Stomach (tissue), 9 donors: ENCODE results near the gene UBE2D2. TPM values are rescaled to one million over a fixed set of nuclear protein-coding genes. Genes with fewer than 3 reads are reported as not detected.

ENCODE experiments used
- DNase-seq, 2 donors: peaks; one replicate each; pipeline versions ENCODE4 v3.0.0 to v3.0.0-alpha.2; 2013 to 2019
- H3K27ac ChIP-seq, 5 donors: fragments of 200-600 bp in 4 of 5; sonication (generic) in 4 of 5; one replicate each; pipeline ENCODE4 v1.5.1; 2013 to 2019; ENCODE audit warnings: mild to moderate bottlenecking in 1 of 5, moderate library complexity in 1 of 5
- H3K27me3 ChIP-seq, 3 donors: fragments of 200-600 bp; sonication (generic); one replicate each; pipeline ENCODE4 v1.5.1; 2017 to 2019; ENCODE audit warnings: mixed run types in 1 of 3
- H3K36me3 ChIP-seq, 4 donors: fragments of 200-600 bp; sonication (generic); 1 replicate in 3 of 4; 2 replicates in 1 of 4; pipeline ENCODE4 v1.5.1; 2016 to 2019
- H3K4me1 ChIP-seq, 4 donors: fragments of 200-600 bp; sonication (generic); one replicate each; pipeline ENCODE4 v1.5.1; 2016 to 2019
- H3K4me3 ChIP-seq, 4 donors: fragments of 200-600 bp; sonication (generic) in 3 of 4; one replicate each; pipeline ENCODE4 v1.5.1; 2016 to 2019; ENCODE audit warnings: mild to moderate bottlenecking in 1 of 4
- H3K9me3 ChIP-seq, 4 donors: fragments of 200-600 bp; sonication (generic); one replicate each; pipeline ENCODE4 v1.5.1; 2016 to 2019
- EP300 ChIP-seq: sonication (generic); formaldehyde crosslinking; IDR thresholded peaks from one replicate; pipeline ENCODE4 v1.6.1; 2017; ENCODE audit warnings: antibody characterized with exemption
- POLR2A ChIP-seq, 4 donors: fragments of 450-650 bp; IDR thresholded peaks; one replicate each; pipeline ENCODE4 v1.6.1; 2016; ENCODE audit warnings: antibody characterized with exemption in 4 of 4, control low read depth in 2 of 4, mild to moderate bottlenecking in 1 of 4, moderate library complexity in 1 of 4
- POLR2AphosphoS5 ChIP-seq, 3 donors: sonication (generic); formaldehyde crosslinking; IDR thresholded peaks; one replicate each; pipeline ENCODE4 v1.6.1; 2016; ENCODE audit warnings: antibody characterized with exemption in 3 of 3
- WGBS, 5 donors: extraction: QIAGEN DNeasy Blood & Tissue Kit in 3 of 5; methylation state at CpG; one replicate each; pipeline versions ENCODE4 v1.1.5 to v1.1.7; 2013 to 2018; 5-methylcytosine and 5-hydroxymethylcytosine counted together
- intact Hi-C: fragments of 100-400 bp; cut with DNase I; formaldehyde crosslinking; loops from one replicate; pipeline ENCODE4 v1.15.1; 2023; ENCODE audit warnings: low total_unique reads
- polyA plus RNA-seq, 3 donors: library from polyadenylated mRNA; stranded (reverse); fragments of 200-250 nt; gene quantifications; one replicate each; pipeline ENCODE4 v1.2.3, GENCODE V29; 2013
- small RNA-seq, 4 donors: library from RNA; depleted of rRNA; stranded (forward); fragments of <200 nt; gene quantifications; one replicate each; pipeline ENCODE3, GENCODE V24; 2016
- total RNA-seq, 5 donors: library from RNA; depleted of rRNA; stranded (reverse); fragments of >200 nt; gene quantifications; one replicate each; pipeline versions ENCODE4 v1.1.0 to v1.2.3, GENCODE V29; 2014 to 2016
- TF ChIP-seq, protein P1 (sequence below), 7 experiments: fragments of 450-650 bp in 4 of 7; fragments of 200-600 bp in 3 of 7; sonication (generic) in 3 of 7; IDR thresholded peaks; one replicate each; pipeline ENCODE4 v1.5.1; 2016 to 2019; ENCODE audit warnings: antibody characterized with exemption in 7 of 7, control low read depth in 2 of 7, mild to moderate bottlenecking in 1 of 7
- donor health status: healthy with polysubstance abuse.
- donor health status: Bipolar disorder and iron deficiency.
- donor health status: healthy.

The UBE2D2 gene
- total and polyA plus RNA-seq, 8 donors: 29.8 to 220 (median 75.6) TPM

DNA sequence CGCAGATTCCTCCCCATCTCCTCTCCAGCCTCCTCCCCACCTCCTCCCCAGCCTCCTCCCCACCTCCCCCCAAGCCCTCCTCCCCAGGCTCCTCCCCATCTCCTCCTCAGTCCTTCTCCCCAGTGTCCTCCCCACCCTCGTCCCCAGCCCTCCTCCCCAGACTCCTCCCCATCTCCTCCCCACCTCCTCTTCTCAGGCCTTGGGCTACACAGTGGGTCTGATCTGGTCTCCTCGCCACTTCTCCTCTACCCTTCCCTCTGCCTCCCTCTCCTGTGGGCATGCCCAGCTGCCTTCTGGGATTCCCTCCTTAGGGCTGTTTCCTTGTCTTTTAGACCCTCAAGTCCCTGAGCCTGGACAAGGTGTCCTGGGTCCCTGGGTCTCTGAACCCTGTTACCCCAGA, 115.3 kb downstream of the UBE2D2 start:
- peak overlapping the region in 4 of 5 donors; percentile 66 to 80 (median 72) for H3K27ac ChIP-seq
- no peaks in the 10 kb centered on the region for H3K27me3 ChIP-seq
- DNase-seq: peak in 1 of 2 donors; percentile 39
- whole genome bisulfite sequencing, 5 donors: 42 to 65% (median 56%) methylated on average over 1 to 3 of the region's 3 CpGs
- TF ChIP-seq POLR2A (IDR thresholded peaks at IDR 0.05) (no peak), POLR2AphosphoS5 (IDR thresholded peaks at IDR 0.05) (no peak), EP300 (no peak)
- TF ChIP-seq, protein P1, sequence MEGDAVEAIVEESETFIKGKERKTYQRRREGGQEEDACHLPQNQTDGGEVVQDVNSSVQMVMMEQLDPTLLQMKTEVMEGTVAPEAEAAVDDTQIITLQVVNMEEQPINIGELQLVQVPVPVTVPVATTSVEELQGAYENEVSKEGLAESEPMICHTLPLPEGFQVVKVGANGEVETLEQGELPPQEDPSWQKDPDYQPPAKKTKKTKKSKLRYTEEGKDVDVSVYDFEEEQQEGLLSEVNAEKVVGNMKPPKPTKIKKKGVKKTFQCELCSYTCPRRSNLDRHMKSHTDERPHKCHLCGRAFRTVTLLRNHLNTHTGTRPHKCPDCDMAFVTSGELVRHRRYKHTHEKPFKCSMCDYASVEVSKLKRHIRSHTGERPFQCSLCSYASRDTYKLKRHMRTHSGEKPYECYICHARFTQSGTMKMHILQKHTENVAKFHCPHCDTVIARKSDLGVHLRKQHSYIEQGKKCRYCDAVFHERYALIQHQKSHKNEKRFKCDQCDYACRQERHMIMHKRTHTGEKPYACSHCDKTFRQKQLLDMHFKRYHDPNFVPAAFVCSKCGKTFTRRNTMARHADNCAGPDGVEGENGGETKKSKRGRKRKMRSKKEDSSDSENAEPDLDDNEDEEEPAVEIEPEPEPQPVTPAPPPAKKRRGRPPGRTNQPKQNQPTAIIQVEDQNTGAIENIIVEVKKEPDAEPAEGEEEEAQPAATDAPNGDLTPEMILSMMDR (IDR thresholded peaks at IDR 0.05): no peak
- H3K4me1 ChIP-seq: peaks cover 41 to 83% (median 62%) of the 10 kb centered on the region in 4 donors
- intact Hi-C loops: no loop called here
- no peak overlapping the region for H3K4me3 ChIP-seq
- no peaks in the 10 kb centered on the region for H3K9me3 ChIP-seq
- peaks cover 11 to 18% (median 17%) of the 10 kb centered on the region in 4 donors for H3K36me3 ChIP-seq

DNA sequence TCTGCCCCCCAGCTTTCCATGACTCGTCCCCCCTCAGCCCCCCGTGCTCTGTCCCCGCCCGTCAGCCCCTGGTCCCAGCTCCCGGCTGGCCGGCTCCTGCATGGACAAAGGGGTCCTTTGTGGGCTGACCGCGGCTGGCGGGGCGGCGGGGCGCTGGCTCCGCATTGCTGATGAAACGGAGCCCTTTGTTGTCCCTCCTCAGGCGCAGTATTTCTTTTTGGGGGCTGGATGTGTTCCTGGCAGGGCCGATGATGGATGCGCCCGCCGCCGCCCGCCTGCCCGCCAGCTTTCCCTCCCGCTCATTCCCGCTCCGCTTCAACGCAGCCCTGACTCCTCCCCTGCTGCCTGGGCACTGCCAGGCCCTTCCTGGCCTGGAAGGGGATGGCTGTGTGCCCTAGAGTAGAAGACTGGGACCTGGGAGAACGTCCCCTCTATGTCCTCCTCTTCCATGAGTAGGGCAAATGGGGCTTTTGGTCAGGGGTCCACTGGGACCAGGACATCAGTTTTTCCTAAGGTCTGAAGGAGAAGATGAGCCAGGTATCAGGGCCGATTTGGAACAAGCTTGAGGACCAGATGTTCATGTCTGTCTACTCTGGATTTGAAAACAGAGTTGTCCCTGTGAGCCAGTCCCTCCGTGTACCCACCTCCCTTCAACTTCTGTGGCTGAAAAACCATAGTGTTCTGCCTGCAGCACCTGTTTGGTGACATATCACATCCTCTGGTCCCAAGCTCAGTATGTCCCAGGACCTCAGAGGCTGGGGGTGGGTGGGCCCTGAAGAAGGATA, 116.0 kb downstream of the UBE2D2 start:
- 30 to 58% (median 43%) methylated on average over 29 of the region's 29 CpGs for WGBS, 5 donors
- peak overlapping the region; percentile 9 to 80 (median 69) for H3K27ac ChIP-seq
- peak in 1 of 2 donors; percentile 86 for DNase-seq
- intact Hi-C loops: no loop called here
- TF ChIP-seq, protein P1 (IDR thresholded peaks at IDR 0.05): no peak
- no peak for TF ChIP-seq POLR2AphosphoS5 (IDR thresholded peaks at IDR 0.05)
- no peak for TF ChIP-seq EP300
- TF ChIP-seq POLR2A (IDR thresholded peaks at IDR 0.05): no peak
- H3K4me3 ChIP-seq: peak overlapping the region in 2 of 4 donors; percentile 13 to 31
- no peaks in the 10 kb centered on the region for H3K27me3 ChIP-seq
- peaks cover 18 to 25% (median 24%) of the 10 kb centered on the region in 4 donors for H3K36me3 ChIP-seq
- H3K4me1 ChIP-seq: peaks cover 34 to 75% (median 55%) of the 10 kb centered on the region in 4 donors
- no peaks in the 10 kb centered on the region for H3K9me3 ChIP-seq

Small RNA genes lying within 50 kb of the gene (small RNA-seq; reads per million reads assigned to genes)
- 0 reads per million in 4 donors for gene RF00019

Other genes with a start within 250 kb of the UBE2D2 start
- gene PAIP2, start 219.5 kb upstream of the UBE2D2 start, total RNA-seq: 10 to 100 TPM; 12.7 to 92.7 (median 51.3) TPM
- gene PAIP2, start 219.5 kb upstream of the UBE2D2 start, polyA plus RNA-seq: 100 to 1,000 TPM in 1 of 3 donors, 10 to 100 TPM in 2; 57.5 to 104 (median 86.5) TPM
- under 1 TPM in 1 of 5 donors, not detected in 4; 0.37 TPM for gene SLC23A1, start 178.0 kb upstream of the UBE2D2 start, total RNA-seq
- gene SLC23A1, start 178.0 kb upstream of the UBE2D2 start, polyA plus RNA-seq: not detected
- gene MZB1, start 171.4 kb upstream of the UBE2D2 start, total RNA-seq: 10 to 100 TPM in 1 of 5 donors, 1 to 10 TPM in 3, not detected in 1; 1.1 to 15.8 (median 1.5) TPM
- gene MZB1, start 171.4 kb upstream of the UBE2D2 start, polyA plus RNA-seq: 10 to 100 TPM in 2 of 3 donors, 1 to 10 TPM in 1; 7.6 to 14.1 (median 11.1) TPM
- gene PROB1, start 166.2 kb upstream of the UBE2D2 start, total RNA-seq: under 1 TPM in 2 of 5 donors, not detected in 3; 0.73 to 0.89 TPM
- under 1 TPM; 0.55 to 0.76 (median 0.56) TPM for gene PROB1, start 166.2 kb upstream of the UBE2D2 start, polyA plus RNA-seq
- 1 to 10 TPM in 1 of 5 donors, under 1 TPM in 1, not detected in 3; 0.92 to 3.6 TPM for gene SPATA24, start 157.2 kb upstream of the UBE2D2 start, total RNA-seq
- gene SPATA24, start 157.2 kb upstream of the UBE2D2 start, polyA plus RNA-seq: 10 to 100 TPM in 1 of 3 donors, 1 to 10 TPM in 2; 5.4 to 10.1 (median 8.6) TPM
- 10 to 100 TPM in 1 of 5 donors, 1 to 10 TPM in 1, under 1 TPM in 2, not detected in 1; under 0.01 to 12.1 (median 1.6) TPM for gene DNAJC18, start 121.8 kb upstream of the UBE2D2 start, total RNA-seq
- 1 to 10 TPM; 1.8 to 4.1 (median 2.7) TPM for gene DNAJC18, start 121.8 kb upstream of the UBE2D2 start, polyA plus RNA-seq
- gene ECSCR, start 98.6 kb upstream of the UBE2D2 start, total RNA-seq: 10 to 100 TPM in 2 of 5 donors, 1 to 10 TPM in 1, not detected in 2; 7.3 to 15.2 (median 12.8) TPM
- gene ECSCR, start 98.6 kb upstream of the UBE2D2 start, polyA plus RNA-seq: 1 to 10 TPM; 5.4 to 10.0 (median 7.3) TPM
- gene SMIM33, start 90.3 kb upstream of the UBE2D2 start, total RNA-seq: under 1 TPM in 1 of 5 donors, not detected in 4; 0.87 TPM
- under 1 TPM in 2 of 3 donors, not detected in 1; 0.13 to 0.46 TPM for gene SMIM33, start 90.3 kb upstream of the UBE2D2 start, polyA plus RNA-seq
- 10 to 100 TPM in 3 of 5 donors, 1 to 10 TPM in 2; 6.1 to 16.2 (median 11.1) TPM for gene STING1, start 78.6 kb upstream of the UBE2D2 start, total RNA-seq
- 10 to 100 TPM in 2 of 3 donors, 1 to 10 TPM in 1; 8.8 to 23.7 (median 22.3) TPM for gene STING1, start 78.6 kb upstream of the UBE2D2 start, polyA plus RNA-seq
- 100 to 1,000 TPM in 1 of 5 donors, 10 to 100 TPM in 4; 25.9 to 101 (median 32.7) TPM for gene CXXC5, start 87.0 kb downstream of the UBE2D2 start, total RNA-seq
- 10 to 100 TPM; 18.3 to 26.3 (median 22.2) TPM for gene CXXC5, start 87.0 kb downstream of the UBE2D2 start, polyA plus RNA-seq
- gene PSD2, start 234.5 kb downstream of the UBE2D2 start, total RNA-seq: under 1 TPM in 1 of 5 donors, not detected in 4; 0.73 TPM
- under 1 TPM in 1 of 3 donors, not detected in 2; 0.05 TPM for gene PSD2, start 234.5 kb downstream of the UBE2D2 start, polyA plus RNA-seq